Lung microvascular endothelial cell (primary cell): Measurements from ENCODE around the gene SDK1. TPM values are rescaled to one million over a fixed set of nuclear protein-coding genes. Genes with fewer than 3 reads are reported as not detected.
"Not testable (repeated sequence)": the region's sequence is repeated elsewhere in the genome, so short reads cannot be mapped to it uniquely, and the experiment has no call there.

Experiments used
- DNase-seq, 2 donors: peaks; one replicate each; pipeline versions ENCODE4 v3.0.0 to v3.0.0-alpha.2; 2010; ENCODE audit warnings: low read depth in 2 of 2
- total RNA-seq: library from RNA; depleted of rRNA; stranded (reverse); fragments of >200 nt; gene quantifications from 2 replicates; pipeline ENCODE4 v1.2.1, GENCODE V29; 2014

The SDK1 gene
- total RNA-seq, 1 donor from 2014 or later: 0.79 TPM

GRCh38 chr7:4094158-4094557, 793.1 kb downstream of the SDK1 start:
- not testable (repeated sequence) for DNase-seq

GRCh38 chr7:4097001-4097609, 796.1 kb downstream of the SDK1 start:
- DNase-seq: no peak

GRCh38 chr7:4098169-4098568, 797.1 kb downstream of the SDK1 start:
- no peak for DNase-seq

- DNase-seq: no peak
Observed at GRCh38 chr7:4099651-4100050, 798.6 kb downstream of the SDK1 start.

GRCh38 chr7:4100148-4100547, 799.1 kb downstream of the SDK1 start:
- DNase-seq: no peak

- no peak for DNase-seq
Observed at GRCh38 chr7:4100691-4101090, 799.6 kb downstream of the SDK1 start.

- DNase-seq: peak in 1 of 2 donors; percentile 32
Observed at GRCh38 chr7:4102231-4102841, 801.3 kb downstream of the SDK1 start.

- DNase-seq: no peak
Observed at GRCh38 chr7:4103352-4104091, 802.5 kb downstream of the SDK1 start.

GRCh38 chr7:4107839-4108238, 806.8 kb downstream of the SDK1 start:
- DNase-seq: no peak

GRCh38 chr7:4108951-4109350, 807.9 kb downstream of the SDK1 start:
- no peak for DNase-seq

- DNase-seq: no peak
Observed at GRCh38 chr7:4109481-4110110, 808.5 kb downstream of the SDK1 start.

- no peak for DNase-seq
Observed at GRCh38 chr7:4110438-4110837, 809.4 kb downstream of the SDK1 start.

- no peak for DNase-seq
Observed at GRCh38 chr7:4111166-4111565, 810.1 kb downstream of the SDK1 start.

GRCh38 chr7:4113271-4113670, 812.2 kb downstream of the SDK1 start:
- DNase-seq: no peak

- no peak for DNase-seq
Observed at GRCh38 chr7:4113976-4114375, 812.9 kb downstream of the SDK1 start.

- no peak for DNase-seq
Observed at GRCh38 chr7:4115442-4115841, 814.4 kb downstream of the SDK1 start.

GRCh38 chr7:4115941-4116610, 815.0 kb downstream of the SDK1 start:
- no peak for DNase-seq

GRCh38 chr7:4119848-4120247, 818.8 kb downstream of the SDK1 start:
- DNase-seq: no peak

- DNase-seq: no peak
Observed at GRCh38 chr7:4123346-4123745, 822.3 kb downstream of the SDK1 start.

GRCh38 chr7:4123823-4124222, 822.8 kb downstream of the SDK1 start:
- no peak for DNase-seq

- no peak for DNase-seq
Observed at GRCh38 chr7:4124556-4125477, 823.8 kb downstream of the SDK1 start.
